Erythroblast (primary cell): ENCODE measurements around the gene POLN.

Experiments used
- GATA1 ChIP-seq: IDR thresholded peaks from 2 replicates; pipeline ENCODE4 v1.6.1; 2011; ENCODE audit warnings: low read depth, mild to moderate bottlenecking, control low read depth, low read length, moderate library complexity
- POLR2A ChIP-seq: IDR thresholded peaks from 2 replicates; pipeline ENCODE4 v1.6.1; 2011; ENCODE audit warnings: mild to moderate bottlenecking, low read length

GRCh38 chr4:2063557-2064275 is 178.2 kb downstream of the POLN start:
- TF ChIP-seq POLR2A: no peak
- TF ChIP-seq GATA1: no peak
